GM21367 (cell line): ENCODE results near the gene POLE2.
"Not testable (repeated sequence)": the region's sequence is repeated elsewhere in the genome, so short reads cannot be mapped to it uniquely, and the experiment has no call there.

Source experiments
- ATAC-seq: cut with Tn5 transposase; IDR thresholded peaks from one replicate; pipeline ENCODE4 v1.9.1; 2021; ENCODE audit not compliant: unreplicated experiment

POLE2 gene

GRCh38 chr14:49659526-49660455 lies 28.2 kb downstream of the POLE2 start:
- ATAC-seq = no peak

- not testable (repeated sequence) for ATAC-seq
These were observed 30.5 kb downstream of the POLE2 start for GRCh38 chr14:49657500-49657899.

GRCh38 chr14:49654511-49654910 lies 33.5 kb downstream of the POLE2 start:
- ATAC-seq = no peak

DNA sequence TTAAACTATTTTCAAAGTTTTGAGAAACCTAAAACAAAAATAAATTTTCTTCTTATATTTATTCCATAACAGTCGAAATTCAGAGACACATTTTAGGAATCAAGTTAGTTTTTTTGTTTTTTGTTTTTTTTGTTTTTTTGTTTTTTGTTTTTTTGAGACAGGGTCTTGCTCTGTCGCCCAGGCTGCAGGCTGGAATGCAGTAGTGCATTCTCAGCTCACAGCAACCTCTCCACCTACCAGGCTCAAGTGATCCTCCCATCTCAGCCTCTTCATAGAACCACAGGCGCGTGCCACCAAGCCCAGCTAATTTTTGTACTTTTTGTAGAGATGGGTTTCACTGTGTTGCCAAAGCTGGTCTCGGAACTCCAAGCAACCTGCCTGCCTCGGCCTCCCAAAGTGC lies 34.5 kb downstream of the POLE2 start:
- ATAC-seq = no peak

- no peak for ATAC-seq
These were observed 45.9 kb downstream of the POLE2 start for GRCh38 chr14:49642163-49642562.

GRCh38 chr14:49641697-49642129 lies 46.3 kb downstream of the POLE2 start:
- no peak for ATAC-seq

- ATAC-seq = no peak
These were observed 47.2 kb downstream of the POLE2 start for GRCh38 chr14:49640540-49641417.

- no peak for ATAC-seq
These were observed 50.4 kb downstream of the POLE2 start for GRCh38 chr14:49637534-49638078.

GRCh38 chr14:49636866-49637265 lies 51.1 kb downstream of the POLE2 start:
- ATAC-seq = no peak

DNA sequence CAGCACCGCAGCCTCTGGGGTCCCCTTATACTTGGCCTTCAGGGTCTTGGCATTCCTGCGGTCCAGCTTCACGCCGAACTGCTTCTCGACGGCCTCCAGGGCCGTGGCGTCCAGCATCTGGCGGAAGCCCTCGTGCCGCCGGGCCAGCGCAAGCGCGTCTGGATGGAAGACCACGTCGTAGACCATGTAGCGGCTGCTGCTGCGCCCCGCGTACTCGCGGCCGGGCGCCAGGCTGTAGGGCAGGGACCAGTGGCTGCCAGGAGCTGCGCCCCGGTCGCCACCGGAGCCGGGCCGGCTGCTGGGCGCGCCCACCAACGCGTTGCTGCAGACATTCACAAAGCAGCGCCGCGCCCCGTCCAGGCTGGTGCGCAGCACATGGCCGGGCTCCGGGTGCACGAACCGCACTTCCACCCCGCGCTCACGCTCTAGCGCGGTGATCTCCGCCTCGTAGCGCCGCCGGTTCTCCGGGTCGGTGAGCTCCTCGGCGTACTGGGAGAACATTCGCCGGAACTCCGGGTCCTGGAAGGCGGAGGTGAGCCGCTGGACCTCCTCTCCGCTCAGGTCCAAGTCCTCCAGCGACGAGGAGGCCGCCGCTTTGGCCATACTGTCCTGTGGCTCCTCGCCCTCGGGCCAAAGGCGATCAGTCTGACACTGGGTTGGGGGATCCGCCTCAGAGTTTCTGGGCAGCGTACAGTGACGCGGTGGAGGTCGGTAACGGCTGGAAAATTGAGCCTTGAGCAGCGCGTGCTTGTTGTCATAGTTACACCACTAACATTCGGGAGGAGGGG lies 53.3 kb downstream of the POLE2 start, which contains the start of gene DNAAF2:
Gene DNAAF2, minus strand, starts transcription at position 698 of the 788 bp plus-strand sequence. Its CDS starts 95 bp downstream, at position 603.
- ATAC-seq = peak; percentile 21

DNA sequence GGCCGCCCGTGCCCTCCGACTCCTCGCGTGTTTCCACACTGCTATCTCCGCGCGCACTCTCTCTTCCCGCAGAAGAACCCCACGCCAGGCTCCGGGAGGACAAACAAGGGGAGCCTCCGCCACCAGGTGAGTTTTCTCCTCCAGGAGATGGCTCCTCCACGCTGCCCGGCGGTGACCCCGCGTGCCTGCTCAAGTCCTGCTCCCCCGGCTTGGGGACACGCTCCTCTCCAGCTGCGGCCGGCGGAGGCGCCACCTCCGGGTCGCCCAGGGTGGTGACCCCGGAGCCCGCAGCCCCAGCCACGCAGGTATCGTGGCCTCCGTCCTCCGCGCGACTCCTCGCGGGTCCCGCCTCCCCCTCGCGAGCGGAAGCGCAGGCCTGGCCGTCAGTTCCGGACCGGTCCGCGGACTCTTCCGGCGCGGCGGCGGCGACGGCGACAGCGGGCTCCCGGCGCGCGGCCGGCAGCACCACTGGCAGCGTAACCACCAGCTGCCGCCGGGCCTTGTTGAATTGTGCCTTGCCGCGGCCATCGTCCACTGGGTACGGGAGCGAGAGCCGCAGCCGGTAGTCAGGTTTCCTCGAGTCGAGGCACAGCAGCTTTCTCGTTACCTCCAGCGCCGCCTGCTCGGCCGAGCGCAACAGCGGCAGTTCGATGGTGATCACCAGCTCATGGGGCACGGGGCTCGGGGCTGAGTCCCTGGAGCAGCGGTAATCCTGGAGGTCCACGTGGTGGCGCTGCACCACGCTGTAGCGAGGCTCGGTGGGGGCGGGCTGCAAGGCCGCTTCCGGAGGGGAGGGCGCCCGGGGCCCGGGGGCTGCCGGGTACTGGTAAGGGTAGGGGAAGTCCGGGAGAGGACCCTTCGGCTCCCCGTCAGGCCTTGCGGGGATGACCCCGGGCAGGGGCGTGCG lies 54.1 kb downstream of the POLE2 start:
- ATAC-seq = peak; percentile 70

DNA sequence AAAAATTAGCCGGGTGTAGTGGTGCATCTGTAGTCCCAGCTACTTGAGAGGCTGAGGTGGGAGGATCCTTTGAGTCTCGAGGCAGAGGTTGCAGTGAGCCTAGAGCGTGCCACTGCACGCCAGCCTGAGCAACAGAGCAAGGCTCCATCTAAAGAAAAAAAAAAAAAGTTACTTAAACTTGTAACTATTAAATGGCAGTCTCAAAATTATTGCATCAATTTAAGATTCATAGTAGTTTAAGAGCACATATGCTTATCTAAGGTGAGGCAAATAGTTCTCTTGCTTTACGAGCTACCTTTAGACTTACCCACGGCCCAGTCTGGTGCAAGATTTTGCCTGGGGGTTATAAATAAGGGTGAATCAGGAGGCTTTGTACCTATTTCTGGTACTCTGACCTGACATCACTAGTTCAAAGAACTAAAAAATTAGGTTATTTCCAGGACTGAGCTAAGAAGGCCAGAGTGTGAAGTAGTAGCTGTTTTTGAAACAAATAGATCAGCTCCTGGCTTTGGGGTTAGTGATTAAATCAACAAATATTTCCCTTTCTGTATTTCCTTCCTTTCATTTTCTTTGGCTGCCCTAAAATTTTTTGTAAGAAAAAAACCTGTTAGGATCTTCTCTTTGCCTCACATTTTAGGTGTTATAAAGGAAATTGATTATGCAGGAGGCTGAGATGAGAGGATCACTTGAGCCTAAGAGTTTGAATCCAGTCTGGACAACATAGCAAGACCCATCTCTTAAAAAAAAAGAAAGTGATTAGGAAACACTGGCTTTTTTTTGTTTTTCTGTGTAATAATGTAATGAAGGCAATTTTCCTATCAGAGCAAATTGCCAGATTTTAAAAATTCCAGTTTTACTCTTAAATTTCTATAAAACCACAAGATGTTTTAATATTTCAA lies 63.8 kb downstream of the POLE2 start:
- ATAC-seq = no peak

DNA sequence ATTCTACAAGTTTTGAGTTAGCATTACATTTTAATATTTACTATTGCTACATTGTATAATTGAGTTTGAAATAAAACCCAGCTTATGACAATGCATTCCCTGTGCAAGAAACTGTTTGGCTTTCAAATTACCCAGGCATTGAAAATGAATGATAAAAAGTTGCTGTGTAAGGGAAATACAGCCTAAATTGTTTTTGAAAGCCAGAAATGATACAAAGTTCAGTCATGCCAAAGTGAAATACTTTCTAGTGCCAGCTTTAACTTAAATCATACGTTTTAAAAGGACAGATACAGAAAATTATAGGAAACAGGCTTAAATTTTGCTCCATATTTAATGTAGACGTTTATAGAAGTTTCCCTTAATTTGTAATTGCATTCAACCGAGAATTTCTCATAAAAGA lies 64.6 kb downstream of the POLE2 start:
- no peak for ATAC-seq

- no peak for ATAC-seq
These were observed 65.9 kb downstream of the POLE2 start for GRCh38 chr14:49622022-49622607.

DNA sequence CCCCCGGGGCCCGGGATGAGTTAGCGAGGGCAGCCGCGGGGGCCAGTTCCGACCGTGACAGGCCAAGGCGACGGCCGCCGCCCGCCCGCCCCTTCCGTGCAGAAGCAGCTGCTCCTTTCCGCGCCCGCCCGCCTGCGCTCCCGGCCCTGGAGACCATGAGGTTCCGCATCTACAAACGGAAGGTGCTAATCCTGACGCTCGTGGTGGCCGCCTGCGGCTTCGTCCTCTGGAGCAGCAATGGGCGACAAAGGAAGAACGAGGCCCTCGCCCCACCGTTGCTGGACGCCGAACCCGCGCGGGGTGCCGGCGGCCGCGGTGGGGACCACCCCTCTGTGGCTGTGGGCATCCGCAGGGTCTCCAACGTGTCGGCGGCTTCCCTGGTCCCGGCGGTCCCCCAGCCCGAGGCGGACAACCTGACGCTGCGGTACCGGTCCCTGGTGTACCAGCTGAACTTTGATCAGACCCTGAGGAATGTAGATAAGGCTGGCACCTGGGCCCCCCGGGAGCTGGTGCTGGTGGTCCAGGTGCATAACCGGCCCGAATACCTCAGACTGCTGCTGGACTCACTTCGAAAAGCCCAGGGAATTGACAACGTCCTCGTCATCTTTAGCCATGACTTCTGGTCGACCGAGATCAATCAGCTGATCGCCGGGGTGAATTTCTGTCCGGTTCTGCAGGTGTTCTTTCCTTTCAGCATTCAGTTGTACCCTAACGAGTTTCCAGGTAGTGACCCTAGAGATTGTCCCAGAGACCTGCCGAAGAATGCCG lies 66.7 kb downstream of the POLE2 start:
- ATAC-seq = peak; percentile 22

- peak; percentile 91 for ATAC-seq
These were observed 67.6 kb downstream of the POLE2 start, which contains the start of the genes MGAT2 and RPL36AL for GRCh38 chr14:49620182-49621113. MGAT2 (plus strand) TSS chr14:49620799; CDS start chr14:49621269, 470 bp downstream. RPL36AL (minus strand) TSS chr14:49620626; CDS start chr14:49619104, 1,522 bp downstream.
